ENCODE data around the gene COPA.

Gene COPA

DNA sequence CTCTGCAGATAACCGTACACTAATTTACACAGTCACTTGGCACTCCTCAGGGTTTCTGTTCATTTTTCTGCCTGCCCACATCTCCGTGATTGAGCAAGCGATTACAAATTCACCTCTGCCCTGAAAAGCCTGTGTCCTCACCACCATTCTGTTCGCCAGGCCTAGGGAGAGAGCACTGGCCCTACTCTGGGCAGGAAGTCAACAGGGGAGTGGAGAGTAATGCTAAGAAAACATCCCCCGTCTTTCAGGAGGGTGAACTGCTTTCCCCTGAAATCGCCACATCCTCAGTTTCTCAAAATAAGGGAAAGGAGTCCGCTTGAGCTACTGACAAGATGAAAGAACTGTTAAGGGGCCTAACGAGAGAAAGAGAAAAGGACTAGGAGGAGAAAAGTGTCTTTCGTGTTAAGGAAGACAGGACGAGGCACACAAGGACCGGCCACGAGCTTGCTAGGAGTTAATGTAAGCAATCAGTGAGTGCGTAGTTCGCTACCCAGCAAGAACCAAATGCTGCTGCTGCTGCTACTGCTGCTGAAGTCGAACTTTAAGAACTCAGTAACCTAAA is 58.7 kb downstream of the COPA start:
- no peak for TF ChIP-seq EZH2 (IDR thresholded peaks at IDR 0.05)
- TF ChIP-seq POLR2AphosphoS5 (IDR thresholded peaks at IDR 0.05; ENCODE audit: borderline replicate concordance, low read depth, low read length): no peak
- peak overlapping the region; percentile 93 for H3K9ac ChIP-seq (ENCODE audit: insufficient read length)
- H3K27ac ChIP-seq: 0 out of 2 replicates have a peak overlapping the region, but pooled peaks have one; percentile 51
- H3K4me3 ChIP-seq: peak overlapping the region; percentile 89
- DNase-seq (ENCODE audit: low read depth, low spot score): no peak
- no peaks in the 10 kb centered on the region for H3K9me3 ChIP-seq (ENCODE audit: low read depth, low read length)
- H3K36me3 ChIP-seq (ENCODE audit: insufficient read depth, low read length): peaks cover 32% of the 10 kb centered on the region

DNA sequence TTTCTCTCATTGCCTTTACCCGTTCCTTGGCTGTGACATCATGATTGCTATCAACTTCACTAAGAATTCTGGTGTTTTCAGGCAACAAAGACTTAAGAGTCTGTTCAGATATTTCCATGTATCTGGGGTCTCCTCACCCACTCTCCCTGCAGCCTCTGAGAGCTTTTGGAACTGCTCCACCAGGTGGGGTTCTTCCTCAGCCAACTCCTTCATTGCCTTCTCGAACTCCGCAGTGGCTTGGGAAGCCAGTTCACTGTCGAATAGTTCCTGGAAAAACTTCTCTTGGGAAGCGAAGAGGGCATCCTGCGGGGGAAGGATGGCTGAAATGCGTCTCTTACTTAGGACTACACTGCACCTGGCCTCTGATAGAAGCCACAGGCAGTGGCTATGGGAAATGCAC is 60.2 kb downstream of the COPA start:
- Histone ChIP-seq H3K27ac (no peak overlapping the region), H3K9me3 (ENCODE audit: low read depth, low read length) (no peaks in the 10 kb centered on the region), H3K9ac (ENCODE audit: insufficient read length) (no peak overlapping the region), H3K4me3 (no peak overlapping the region), H3K36me3 (ENCODE audit: insufficient read depth, low read length) (peaks cover 35% of the 10 kb centered on the region)
- no peak for DNase-seq (ENCODE audit: low read depth, low spot score)
- TF ChIP-seq EZH2 (IDR thresholded peaks at IDR 0.05) (no peak), POLR2AphosphoS5 (IDR thresholded peaks at IDR 0.05; ENCODE audit: borderline replicate concordance, low read depth, low read length) (no peak), FOXP2 (optimal IDR thresholded peaks at IDR 0.05; ENCODE audit: control extremely low read depth, extremely low read length, insufficient read depth) (no peak)

DNA sequence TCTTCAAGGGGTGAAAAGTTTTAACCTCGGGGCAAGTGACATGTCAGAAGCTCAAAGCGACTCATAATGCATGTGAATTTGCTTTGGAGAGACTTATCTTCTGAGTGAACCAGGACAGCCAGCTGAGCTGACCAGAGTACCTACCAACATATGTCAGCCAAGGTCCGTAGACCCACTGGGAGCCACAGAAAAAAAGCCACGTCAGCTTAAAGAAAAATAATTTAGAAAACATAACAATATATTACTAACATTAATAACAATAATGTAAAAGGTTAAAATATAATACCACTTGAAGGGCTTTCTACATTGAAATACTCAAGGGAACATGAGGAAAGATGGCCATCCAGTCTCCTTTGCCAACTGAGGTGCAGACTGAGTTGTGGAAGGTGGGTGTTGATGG is 65.1 kb downstream of the COPA start:
- Histone ChIP-seq H3K4me3 (no peak overlapping the region), H3K9ac (ENCODE audit: insufficient read length) (no peak overlapping the region), H3K27ac (no peak overlapping the region), H3K9me3 (ENCODE audit: low read depth, low read length) (no peaks in the 10 kb centered on the region), H3K36me3 (ENCODE audit: insufficient read depth, low read length) (peaks cover 41% of the 10 kb centered on the region)
- TF ChIP-seq POLR2AphosphoS5 (IDR thresholded peaks at IDR 0.05; ENCODE audit: borderline replicate concordance, low read depth, low read length) (no peak), EZH2 (IDR thresholded peaks at IDR 0.05) (no peak), FOXP2 (optimal IDR thresholded peaks at IDR 0.05; ENCODE audit: control extremely low read depth, extremely low read length, insufficient read depth) (no peak)
- DNase-seq (ENCODE audit: low read depth, low spot score): no peak

DNA sequence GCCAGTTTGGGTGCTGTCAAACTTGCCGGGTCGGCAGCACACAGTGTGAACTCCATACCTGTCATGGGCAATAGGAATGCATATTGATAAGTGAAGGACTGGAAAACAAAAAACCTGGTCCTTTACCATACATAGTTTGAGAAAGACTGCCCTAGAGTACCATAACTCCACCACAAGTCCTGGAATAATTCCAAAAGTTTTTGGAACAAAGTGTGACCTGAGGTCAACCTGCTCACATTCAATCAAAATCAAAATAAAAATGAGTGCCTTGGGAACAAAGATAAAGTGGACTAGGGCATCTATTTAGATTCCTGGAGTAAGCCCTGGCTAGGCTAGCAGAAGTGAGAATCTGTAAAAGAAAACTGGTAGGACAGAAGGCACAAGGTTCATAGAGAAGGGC is 65.7 kb downstream of the COPA start:
- TF ChIP-seq FOXP2 (optimal IDR thresholded peaks at IDR 0.05; ENCODE audit: control extremely low read depth, extremely low read length, insufficient read depth) (no peak), EZH2 (IDR thresholded peaks at IDR 0.05) (no peak), POLR2AphosphoS5 (IDR thresholded peaks at IDR 0.05; ENCODE audit: borderline replicate concordance, low read depth, low read length) (no peak)
- H3K9ac ChIP-seq (ENCODE audit: insufficient read length): no peak overlapping the region
- no peak overlapping the region for H3K27ac ChIP-seq
- no peak for DNase-seq (ENCODE audit: low read depth, low spot score)
- no peaks in the 10 kb centered on the region for H3K9me3 ChIP-seq (ENCODE audit: low read depth, low read length)
- H3K4me3 ChIP-seq: no peak overlapping the region
- H3K36me3 ChIP-seq (ENCODE audit: insufficient read depth, low read length): peaks cover 41% of the 10 kb centered on the region

DNA sequence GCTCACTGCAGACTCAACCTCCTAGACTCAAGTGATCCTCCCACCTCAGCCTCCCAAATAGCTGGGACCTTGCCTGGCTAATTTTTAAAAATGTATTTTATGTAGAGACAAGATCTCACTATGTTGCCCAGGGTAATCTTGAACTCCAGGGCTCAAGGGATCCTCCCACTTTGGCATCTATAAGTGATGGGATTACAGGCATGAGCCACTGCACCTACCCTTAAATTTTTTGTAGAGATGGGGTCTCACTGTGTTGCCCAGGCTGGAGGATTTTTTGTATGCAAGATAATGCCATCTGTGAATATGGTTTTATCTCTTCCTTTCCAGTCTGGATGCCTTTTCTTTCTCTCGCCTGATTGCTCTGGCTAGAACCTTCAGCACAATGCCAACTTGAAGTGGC is 72.0 kb downstream of the COPA start:
- Histone ChIP-seq H3K4me3 (no peak overlapping the region), H3K9me3 (ENCODE audit: low read depth, low read length) (no peaks in the 10 kb centered on the region), H3K9ac (ENCODE audit: insufficient read length) (no peak overlapping the region), H3K36me3 (ENCODE audit: insufficient read depth, low read length) (no peaks in the 10 kb centered on the region), H3K27ac (no peak overlapping the region)
- TF ChIP-seq FOXP2 (optimal IDR thresholded peaks at IDR 0.05; ENCODE audit: control extremely low read depth, extremely low read length, insufficient read depth) (no peak), POLR2AphosphoS5 (IDR thresholded peaks at IDR 0.05; ENCODE audit: borderline replicate concordance, low read depth, low read length) (no peak), EZH2 (IDR thresholded peaks at IDR 0.05) (no peak)
- no peak for DNase-seq (ENCODE audit: low read depth, low spot score)

DNA sequence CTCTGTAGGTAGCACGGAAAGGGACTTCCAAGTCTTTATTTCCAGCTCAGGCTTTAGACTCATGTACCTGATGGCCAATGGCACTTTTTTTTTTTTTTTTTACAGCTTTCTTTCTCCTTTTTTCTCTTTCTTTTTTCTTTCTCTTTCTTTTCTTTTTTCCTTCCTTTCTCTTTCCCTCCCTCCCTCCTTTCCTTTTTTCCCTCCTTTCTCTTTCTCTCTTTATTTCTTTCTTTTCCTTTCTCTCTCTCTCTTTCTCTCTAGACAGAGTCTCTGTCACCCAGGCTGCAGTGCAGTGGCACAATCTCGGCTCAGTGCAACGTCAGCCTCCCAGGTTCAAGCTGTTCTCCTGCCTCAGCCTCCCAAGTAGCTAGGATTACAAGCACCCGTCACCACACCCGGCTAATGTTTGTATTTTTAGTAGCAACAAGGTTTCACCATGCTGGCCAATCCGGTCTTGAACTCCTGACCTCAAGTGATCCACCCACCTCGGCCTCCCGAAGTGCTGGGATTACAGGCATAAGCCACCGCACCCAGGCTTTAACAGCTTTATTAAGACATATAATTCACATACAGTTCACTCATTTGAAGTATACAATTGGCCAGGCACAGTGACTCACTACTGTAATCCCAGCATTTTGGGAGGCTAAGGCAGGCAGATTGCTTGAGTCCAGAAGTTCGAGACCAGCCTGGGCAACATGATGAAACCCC is 75.6 kb downstream of the COPA start:
- H3K9ac ChIP-seq (ENCODE audit: insufficient read length): no peak overlapping the region
- DNase-seq (ENCODE audit: low read depth, low spot score): no peak
- no peak overlapping the region for H3K27ac ChIP-seq
- no peak overlapping the region for H3K4me3 ChIP-seq
- TF ChIP-seq POLR2AphosphoS5 (IDR thresholded peaks at IDR 0.05; ENCODE audit: borderline replicate concordance, low read depth, low read length) (no peak), EZH2 (IDR thresholded peaks at IDR 0.05) (no peak), FOXP2 (optimal IDR thresholded peaks at IDR 0.05; ENCODE audit: control extremely low read depth, extremely low read length, insufficient read depth) (no peak)
- no peaks in the 10 kb centered on the region for H3K36me3 ChIP-seq (ENCODE audit: insufficient read depth, low read length)
- H3K9me3 ChIP-seq (ENCODE audit: low read depth, low read length): no peaks in the 10 kb centered on the region

DNA sequence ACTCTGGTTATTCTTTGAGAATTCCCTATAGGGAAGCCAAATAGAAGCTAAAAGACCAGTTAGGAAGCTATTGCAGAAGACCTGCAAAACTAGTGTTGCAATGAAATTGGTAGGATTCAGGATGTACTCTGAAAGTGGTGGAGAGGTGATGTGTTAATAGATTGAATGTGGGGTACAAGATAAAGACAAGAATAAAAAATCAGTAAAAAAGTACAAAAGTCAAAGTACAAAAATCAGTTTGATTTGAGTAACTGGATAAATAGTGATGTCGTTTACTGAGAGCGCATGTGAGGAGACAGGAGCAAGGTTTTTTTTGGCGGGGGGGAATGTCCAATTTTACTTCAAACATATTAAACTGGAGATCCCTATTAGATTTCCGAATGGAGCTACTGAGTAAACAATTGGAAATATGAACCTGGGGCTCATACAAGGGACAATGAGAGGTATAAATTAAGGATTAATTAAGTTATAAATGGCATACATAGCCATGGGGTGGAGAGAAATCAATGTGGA is 78.2 kb downstream of the COPA start:
- no peak for DNase-seq (ENCODE audit: low read depth, low spot score)
- Histone ChIP-seq H3K27ac (no peak overlapping the region), H3K4me3 (no peak overlapping the region), H3K36me3 (ENCODE audit: insufficient read depth, low read length) (no peaks in the 10 kb centered on the region; the same call in 1 of the 2 replicates), H3K9ac (ENCODE audit: insufficient read length) (no peak overlapping the region), H3K9me3 (ENCODE audit: low read depth, low read length) (no peaks in the 10 kb centered on the region)
- no peak for TF ChIP-seq POLR2AphosphoS5 (IDR thresholded peaks at IDR 0.05; ENCODE audit: borderline replicate concordance, low read depth, low read length)
- no peak for TF ChIP-seq FOXP2 (optimal IDR thresholded peaks at IDR 0.05; ENCODE audit: control extremely low read depth, extremely low read length, insufficient read depth)
- TF ChIP-seq EZH2 (IDR thresholded peaks at IDR 0.05): no peak

DNA sequence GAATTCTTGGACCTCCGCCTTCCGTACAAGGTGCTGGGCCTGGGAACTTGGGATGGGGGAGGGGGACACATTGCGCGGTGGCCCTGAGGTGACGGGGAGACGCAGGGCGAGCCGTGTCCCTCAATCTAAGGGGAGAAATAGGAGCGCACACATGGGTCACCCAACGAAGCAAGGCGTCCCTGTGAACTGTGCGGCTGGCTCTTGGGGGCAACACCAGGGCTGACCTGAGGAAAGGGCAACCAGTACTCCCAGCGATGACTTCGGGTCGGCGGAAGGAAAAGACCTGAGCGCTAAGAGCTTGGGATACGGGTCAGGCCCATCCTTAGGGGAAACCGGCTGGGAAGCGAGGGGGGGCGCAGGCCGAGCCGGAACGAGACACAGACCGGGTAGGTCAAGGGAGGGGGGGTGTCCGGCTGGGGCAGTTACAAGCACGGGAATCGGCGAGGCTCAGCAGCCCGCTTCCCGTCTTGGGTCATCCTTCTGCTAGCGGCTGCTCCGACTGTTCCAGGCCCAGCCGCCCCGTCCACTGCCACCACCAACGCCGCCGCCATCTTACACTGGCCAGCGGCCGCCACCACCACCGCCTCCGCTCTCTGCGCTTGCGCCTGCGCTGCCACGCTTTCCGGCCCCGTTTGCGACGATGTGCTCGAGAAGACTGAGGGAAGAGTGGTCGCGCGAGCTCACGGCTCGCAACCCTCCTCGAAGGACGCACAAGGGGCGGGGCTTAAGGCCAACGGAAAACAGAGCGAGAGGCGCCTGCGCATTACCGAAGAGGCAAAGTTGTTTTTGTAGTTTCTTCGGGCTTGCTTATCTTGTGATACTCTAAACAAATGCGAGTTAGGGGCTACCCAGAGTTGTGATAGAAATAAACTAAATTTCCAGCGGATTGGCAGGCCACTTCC is 80.9 kb downstream of the COPA start, which contains the start of gene DCAF8:
Gene DCAF8 (minus strand): TSS at position 657 of the 902 bp plus-strand sequence. CDS start 18,541 bp downstream, outside the sequence.
- Histone ChIP-seq H3K36me3 (ENCODE audit: insufficient read depth, low read length) (no peaks in the 10 kb centered on the region; the same call in 1 of the 2 replicates), H3K9ac (ENCODE audit: insufficient read length) (peak within 1 kb of the TSS; percentile 97), H3K27ac (peak within 1 kb of the TSS; percentile 90), H3K9me3 (ENCODE audit: low read depth, low read length) (no peaks in the 10 kb centered on the region), H3K4me3 (peak within 1 kb of the TSS; percentile 97)
- DNase-seq (ENCODE audit: low read depth, low spot score): peak; percentile 84
- no peak for TF ChIP-seq EZH2 (IDR thresholded peaks at IDR 0.05)
- peak; percentile 98 for TF ChIP-seq POLR2AphosphoS5 (IDR thresholded peaks at IDR 0.05; ENCODE audit: borderline replicate concordance, low read depth, low read length)
- peak; percentile 63 for TF ChIP-seq FOXP2 (optimal IDR thresholded peaks at IDR 0.05; ENCODE audit: control extremely low read depth, extremely low read length, insufficient read depth)
